GM12892 (cell line): ENCODE measurements around the gene PPP2R2C.

Source experiments
- POLR2A ChIP-seq: IDR thresholded peaks from 2 replicates; pipeline ENCODE4 v1.6.1; 2011; ENCODE audit warnings: low read depth, low read length, control low read depth
- POLR2AphosphoS5 ChIP-seq: IDR thresholded peaks from 2 replicates; pipeline ENCODE4 v1.6.1; 2011; ENCODE audit warnings: low read depth, low read length, control low read depth

DNA sequence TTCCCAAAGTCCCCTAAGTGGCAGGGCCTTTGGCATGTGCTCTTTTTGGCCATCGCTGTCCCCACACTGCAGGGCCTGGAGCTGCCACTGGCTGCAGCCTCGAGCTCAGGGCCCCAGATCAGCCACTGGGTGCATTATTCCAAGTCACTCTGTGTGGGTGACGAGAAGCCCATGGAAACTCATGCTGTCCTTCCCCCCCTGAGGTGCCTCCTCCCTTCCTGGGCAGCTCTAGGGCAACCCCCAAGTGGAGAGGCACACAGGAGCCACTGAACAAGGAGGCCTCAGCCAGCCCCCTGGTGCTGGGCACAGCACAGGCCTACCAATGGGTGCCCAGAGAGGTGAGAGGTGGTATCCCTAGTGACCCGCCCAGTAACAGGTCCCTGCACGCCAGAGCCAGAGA, 84.5 kb downstream of the PPP2R2C start:
- TF ChIP-seq POLR2AphosphoS5 (no peak), POLR2A (no peak)
